ENCODE data around the gene MAPK4.
"Not testable (repeated sequence)": the region's sequence is repeated elsewhere in the genome, so short reads cannot be mapped to it uniquely, and the experiment has no call there.

MAPK4 gene

GRCh38 chr18:50749421-50749820, 189.5 kb downstream of the MAPK4 start:
- DNase-seq: no peak

- DNase-seq: no peak
These were observed 190.1 kb downstream of the MAPK4 start for GRCh38 chr18:50749945-50750344.

- DNase-seq: no peak
These were observed 190.7 kb downstream of the MAPK4 start for GRCh38 chr18:50750546-50750945.

GRCh38 chr18:50751490-50751889, 191.6 kb downstream of the MAPK4 start:
- no peak for DNase-seq

GRCh38 chr18:50751947-50752346, 192.1 kb downstream of the MAPK4 start:
- no peak for DNase-seq

- no peak for DNase-seq
These were observed 193.4 kb downstream of the MAPK4 start for GRCh38 chr18:50753311-50753710.

GRCh38 chr18:50754297-50754696, 194.4 kb downstream of the MAPK4 start:
- DNase-seq: no peak

GRCh38 chr18:50757358-50757757, 197.5 kb downstream of the MAPK4 start:
- no peak for DNase-seq

- no peak for DNase-seq
These were observed 209.6 kb downstream of the MAPK4 start for GRCh38 chr18:50769463-50769862.

GRCh38 chr18:50775207-50775606, 215.3 kb downstream of the MAPK4 start:
- DNase-seq: no peak

- no peak for DNase-seq
These were observed 215.8 kb downstream of the MAPK4 start for GRCh38 chr18:50775726-50776125.

- no peak for DNase-seq
These were observed 216.5 kb downstream of the MAPK4 start for GRCh38 chr18:50776383-50776782.

- DNase-seq: not testable (repeated sequence)
These were observed 219.1 kb downstream of the MAPK4 start for GRCh38 chr18:50779021-50779420.
